RWPE2 (cell line): Measurements from ENCODE around the gene SRRM2.

Experiments used
- ATAC-seq: fragments of 200-7000 bp; cut with Tn5 transposase; 3 replicates; pipeline ENCODE4 v1.9.1; 2021; ENCODE audit warnings: low read depth
- DNase-seq: peaks from one replicate; pipeline ENCODE4 v3.0.0-alpha.2; 2020; ENCODE audit warnings: low spot score
- H3K27ac ChIP-seq: fragments of 450-650 bp; 2 replicates; pipeline ENCODE4 v1.5.1; 2017; ENCODE audit warnings: mild to moderate bottlenecking; ENCODE audit not compliant: poor library complexity, severe bottlenecking
- H3K27me3 ChIP-seq: fragments of 250-450 bp; sonication (Bioruptor Pico); 2 replicates; pipeline ENCODE4 v1.5.1; 2021; ENCODE audit warnings: mild to moderate bottlenecking, moderate library complexity; ENCODE audit not compliant: insufficient read depth, poor library complexity, severe bottlenecking
- H3K36me3 ChIP-seq: fragments of 250-450 bp; sonication (Bioruptor Pico); 2 replicates; pipeline ENCODE4 v1.5.1; 2020; ENCODE audit warnings: low read depth, mild to moderate bottlenecking, moderate library complexity
- H3K4me1 ChIP-seq: fragments of 250-450 bp; sonication (Bioruptor Pico); 2 replicates; pipeline ENCODE4 v1.5.1; 2021; ENCODE audit warnings: mild to moderate bottlenecking, moderate library complexity; ENCODE audit not compliant: insufficient read depth, poor library complexity, severe bottlenecking
- H3K4me3 ChIP-seq: fragments of 250-450 bp; sonication (Bioruptor Pico); 2 replicates; pipeline ENCODE4 v1.5.1; 2021; ENCODE audit warnings: mild to moderate bottlenecking, moderate library complexity; ENCODE audit not compliant: severe bottlenecking
- H3K9me3 ChIP-seq: fragments of 250-450 bp; sonication (Bioruptor Pico); 2 replicates; pipeline ENCODE4 v1.5.1; 2021; ENCODE audit warnings: mild to moderate bottlenecking, moderate library complexity; ENCODE audit not compliant: severe bottlenecking
- CTCF ChIP-seq: fragments of 450-650 bp; IDR thresholded peaks from one replicate; pipeline ENCODE4 v1.5.1; 2017; ENCODE audit warnings: mild to moderate bottlenecking, moderate library complexity; ENCODE audit not compliant: poor library complexity, severe bottlenecking

The SRRM2 gene

GRCh38 chr16:2711370-2712062 is 40.9 kb upstream of the SRRM2 start:
- Histone ChIP-seq H3K36me3 (peaks cover 13% of the 10 kb centered on the region), H3K4me3 (no peak overlapping the region), H3K9me3 (no peaks in the 10 kb centered on the region), H3K27ac (no peak overlapping the region), H3K4me1 (no peaks in the 10 kb centered on the region), H3K27me3 (no peaks in the 10 kb centered on the region)
- no peak for TF ChIP-seq CTCF
- DNase-seq (no peak), ATAC-seq (peak; percentile 14; the same call in 1 of the 3 replicates)

GRCh38 chr16:2712063-2712441 is 40.4 kb upstream of the SRRM2 start:
- Histone ChIP-seq H3K27me3 (no peaks in the 10 kb centered on the region), H3K36me3 (peaks cover 11% of the 10 kb centered on the region), H3K4me1 (no peaks in the 10 kb centered on the region), H3K4me3 (no peak overlapping the region), H3K27ac (no peak overlapping the region), H3K9me3 (no peaks in the 10 kb centered on the region)
- TF ChIP-seq CTCF, result no peak
- DNase-seq (peak; percentile 55), ATAC-seq (no peak)

- peak; percentile 64 for DNase-seq
- ATAC-seq, result no peak
- Histone ChIP-seq H3K27me3 (no peaks in the 10 kb centered on the region), H3K4me3 (no peak overlapping the region), H3K9me3 (no peaks in the 10 kb centered on the region), H3K27ac (no peak overlapping the region), H3K36me3 (peaks cover 7% of the 10 kb centered on the region; the same call in 1 of the 2 replicates), H3K4me1 (no peaks in the 10 kb centered on the region)
- TF ChIP-seq CTCF, result no peak
Measured at GRCh38 chr16:2712546-2712945, 39.9 kb upstream of the SRRM2 start.

DNA sequence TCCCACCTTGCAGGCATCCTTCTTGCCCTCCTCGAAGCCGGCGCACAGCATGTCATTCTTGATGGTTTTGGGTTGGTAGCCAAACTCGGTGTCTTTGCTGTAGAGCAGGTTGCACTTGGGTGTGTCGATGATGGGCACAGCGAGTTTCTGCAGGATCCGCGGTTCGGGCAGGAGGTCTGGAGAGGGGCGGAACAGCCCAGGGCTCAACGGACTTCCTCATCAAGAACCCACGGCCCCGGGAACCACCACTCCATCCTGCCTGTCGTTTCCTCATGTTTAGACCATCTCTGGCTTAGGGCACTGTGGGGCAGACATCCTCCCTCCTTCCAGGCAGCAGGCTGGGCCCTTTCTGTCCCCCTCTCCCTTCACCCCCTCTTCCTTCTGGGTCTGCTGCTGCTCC is 38.9 kb upstream of the SRRM2 start:
- no peaks in the 10 kb centered on the region for H3K9me3 ChIP-seq
- peaks cover under 1% of the 10 kb centered on the region; the same call in 1 of the 2 replicates for H3K36me3 ChIP-seq
- H3K27ac ChIP-seq, result no peak overlapping the region
- H3K27me3 ChIP-seq, result no peaks in the 10 kb centered on the region
- H3K4me3 ChIP-seq, result no peak overlapping the region
- no peaks in the 10 kb centered on the region for H3K4me1 ChIP-seq
- TF ChIP-seq CTCF, result no peak
- peak; percentile 61 for DNase-seq
- ATAC-seq, result no peak
